ENCODE data around the gene CHGA.

CHGA gene

DNA sequence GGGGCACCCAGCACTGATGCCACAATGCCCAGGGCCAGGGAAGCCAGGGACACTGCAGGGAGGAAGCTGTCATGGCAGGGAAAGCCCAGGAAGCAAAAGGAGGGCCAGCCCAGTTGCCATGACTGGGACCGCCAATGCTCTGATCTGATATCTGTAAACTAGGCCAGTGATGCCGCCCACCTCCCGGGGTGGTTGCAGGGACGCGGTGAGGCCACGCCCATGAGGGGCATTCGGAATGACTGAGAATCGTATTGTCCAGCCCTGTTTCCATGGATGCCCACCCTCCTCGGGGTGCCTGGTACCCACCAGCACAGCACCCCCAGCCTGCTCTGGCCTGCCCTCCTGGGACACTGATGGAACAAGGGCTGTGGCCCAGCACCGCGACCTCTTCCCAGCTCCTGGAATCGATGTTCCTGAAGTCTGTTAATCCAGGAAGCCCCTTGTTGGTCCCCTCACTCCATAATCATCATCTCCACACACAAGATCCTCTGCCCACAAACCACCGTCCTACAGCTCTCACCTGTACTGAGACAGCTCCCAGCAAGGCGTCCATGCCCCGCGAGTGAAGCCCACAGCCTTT, 48.7 kb downstream of the CHGA start:
- Histone ChIP-seq H3K27ac (no peak overlapping the region), H3K9me3 (no peaks in the 10 kb centered on the region), H3K4me3 (ENCODE audit: low read depth in 1 of 2, low read length in 1 of 2) (no peak overlapping the region), H3K36me3 (peaks cover 22% of the 10 kb centered on the region), H3K4me1 (ENCODE audit: control insufficient read depth in 1 of 2, insufficient read depth in 1 of 2, low read depth in 1 of 2, low read length in 1 of 2) (no peaks in the 10 kb centered on the region), H3K27me3 (no peaks in the 10 kb centered on the region)
- TF ChIP-seq, protein P1, sequence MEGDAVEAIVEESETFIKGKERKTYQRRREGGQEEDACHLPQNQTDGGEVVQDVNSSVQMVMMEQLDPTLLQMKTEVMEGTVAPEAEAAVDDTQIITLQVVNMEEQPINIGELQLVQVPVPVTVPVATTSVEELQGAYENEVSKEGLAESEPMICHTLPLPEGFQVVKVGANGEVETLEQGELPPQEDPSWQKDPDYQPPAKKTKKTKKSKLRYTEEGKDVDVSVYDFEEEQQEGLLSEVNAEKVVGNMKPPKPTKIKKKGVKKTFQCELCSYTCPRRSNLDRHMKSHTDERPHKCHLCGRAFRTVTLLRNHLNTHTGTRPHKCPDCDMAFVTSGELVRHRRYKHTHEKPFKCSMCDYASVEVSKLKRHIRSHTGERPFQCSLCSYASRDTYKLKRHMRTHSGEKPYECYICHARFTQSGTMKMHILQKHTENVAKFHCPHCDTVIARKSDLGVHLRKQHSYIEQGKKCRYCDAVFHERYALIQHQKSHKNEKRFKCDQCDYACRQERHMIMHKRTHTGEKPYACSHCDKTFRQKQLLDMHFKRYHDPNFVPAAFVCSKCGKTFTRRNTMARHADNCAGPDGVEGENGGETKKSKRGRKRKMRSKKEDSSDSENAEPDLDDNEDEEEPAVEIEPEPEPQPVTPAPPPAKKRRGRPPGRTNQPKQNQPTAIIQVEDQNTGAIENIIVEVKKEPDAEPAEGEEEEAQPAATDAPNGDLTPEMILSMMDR (IDR thresholded peaks at IDR 0.05), result no peak

DNA sequence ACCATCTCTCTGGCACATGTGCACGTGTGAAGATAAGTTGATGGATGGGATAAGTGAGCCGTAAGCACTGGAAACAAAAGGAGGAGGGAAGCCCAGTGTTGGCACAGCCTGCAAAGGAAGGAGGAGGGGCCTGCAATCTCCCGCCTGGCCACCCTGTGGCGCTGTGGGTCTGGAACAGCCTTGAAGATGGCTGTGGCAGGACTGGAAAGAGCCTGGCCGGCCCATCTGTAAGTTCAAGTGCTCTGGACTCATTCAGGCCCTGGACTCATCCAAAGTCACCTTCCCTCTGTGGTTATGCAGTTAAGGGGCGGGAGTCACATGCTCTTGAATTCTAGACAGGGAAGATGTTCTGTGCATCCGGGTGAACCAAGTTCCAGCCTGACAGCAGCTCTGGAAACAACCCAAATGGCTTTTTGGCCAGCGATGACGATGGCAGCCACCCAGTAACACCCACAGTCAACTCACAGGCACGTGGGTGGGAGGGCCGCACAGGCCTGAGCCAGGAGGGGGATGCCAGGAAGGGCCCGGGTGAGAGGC, 50.4 kb downstream of the CHGA start:
- Histone ChIP-seq H3K4me1 (ENCODE audit: control insufficient read depth in 1 of 2, insufficient read depth in 1 of 2, low read depth in 1 of 2, low read length in 1 of 2) (no peaks in the 10 kb centered on the region), H3K36me3 (peaks cover 30% of the 10 kb centered on the region), H3K27me3 (no peaks in the 10 kb centered on the region), H3K4me3 (ENCODE audit: low read depth in 1 of 2, low read length in 1 of 2) (no peak overlapping the region), H3K9me3 (no peaks in the 10 kb centered on the region), H3K27ac (no peak overlapping the region)
- TF ChIP-seq, protein P1 (IDR thresholded peaks at IDR 0.05), result peak; percentile 55

DNA sequence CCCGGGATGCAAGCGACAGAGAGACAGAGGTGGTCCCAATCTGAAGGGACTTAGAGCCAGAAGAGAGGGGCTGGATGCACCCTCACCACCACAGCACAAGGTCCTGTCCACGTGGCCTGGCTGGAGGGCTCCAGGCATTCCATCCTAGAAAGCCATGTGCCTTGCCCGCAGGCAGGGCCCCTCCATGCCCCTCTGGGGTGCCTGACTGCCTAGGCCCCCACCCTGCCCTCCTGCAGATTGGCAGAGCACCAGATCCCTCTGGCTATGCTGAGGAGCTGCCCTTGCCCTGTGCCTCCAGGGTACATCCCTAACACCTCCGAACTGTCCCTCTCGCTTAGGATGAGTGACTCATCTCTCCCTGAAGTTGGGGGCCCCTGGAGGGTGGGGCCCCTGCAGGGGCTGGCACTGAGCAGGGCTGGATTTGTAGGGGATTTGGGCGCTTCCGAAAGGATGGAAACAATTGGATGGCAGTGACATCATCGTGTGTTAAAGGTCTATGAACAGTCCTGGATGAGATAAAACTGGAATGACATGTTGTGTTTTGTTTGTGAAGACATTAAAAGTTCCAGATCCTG, 50.9 kb downstream of the CHGA start:
- Histone ChIP-seq H3K4me3 (ENCODE audit: low read depth in 1 of 2, low read length in 1 of 2) (no peak overlapping the region), H3K27ac (no peak overlapping the region), H3K4me1 (ENCODE audit: control insufficient read depth in 1 of 2, insufficient read depth in 1 of 2, low read depth in 1 of 2, low read length in 1 of 2) (no peaks in the 10 kb centered on the region), H3K9me3 (no peaks in the 10 kb centered on the region), H3K36me3 (peaks cover 30% of the 10 kb centered on the region), H3K27me3 (no peaks in the 10 kb centered on the region)
- TF ChIP-seq, protein P1 (IDR thresholded peaks at IDR 0.05), result no peak

DNA sequence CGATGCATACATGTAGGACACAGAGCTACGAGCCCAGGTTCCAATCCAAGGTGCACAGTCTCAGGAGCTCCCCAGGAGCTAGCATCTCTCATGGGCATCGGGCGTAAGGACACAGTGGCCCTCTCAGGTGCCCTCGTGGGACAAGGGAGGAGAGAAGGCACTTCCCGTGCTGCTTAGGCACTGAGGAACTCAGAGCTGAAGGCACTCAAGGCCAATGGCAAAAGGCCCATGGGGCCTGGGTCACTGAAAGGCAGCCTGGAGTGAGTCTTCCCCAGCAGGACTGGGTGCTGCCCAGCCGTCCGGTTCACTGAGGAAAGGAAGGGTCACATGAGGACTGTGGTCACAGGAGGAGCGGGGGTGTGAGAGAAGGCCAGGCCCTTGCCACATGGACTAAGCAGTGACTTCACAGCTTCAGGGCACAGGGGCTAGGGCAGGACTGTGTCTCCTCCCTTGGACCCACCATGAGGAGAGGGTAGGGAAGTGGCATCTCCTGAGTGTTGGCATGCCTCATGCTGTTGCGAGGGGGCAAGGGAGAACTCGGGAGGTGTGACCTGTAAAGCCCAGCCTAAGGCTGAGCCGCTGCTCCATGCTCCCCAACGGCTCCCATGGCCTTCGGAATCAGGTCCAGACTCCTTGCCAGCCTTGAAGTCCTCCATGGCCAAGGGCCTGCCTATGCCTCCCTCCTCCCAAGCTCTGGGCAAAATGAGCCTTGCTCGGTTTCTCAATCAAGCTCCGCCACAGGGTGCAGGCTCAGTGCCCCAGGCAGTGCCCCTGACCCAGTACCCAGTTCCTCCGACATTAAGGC, 51.8 kb downstream of the CHGA start:
- Histone ChIP-seq H3K27ac (no peak overlapping the region), H3K9me3 (no peaks in the 10 kb centered on the region), H3K36me3 (peaks cover 30% of the 10 kb centered on the region), H3K4me3 (ENCODE audit: low read depth in 1 of 2, low read length in 1 of 2) (no peak overlapping the region), H3K27me3 (no peaks in the 10 kb centered on the region), H3K4me1 (ENCODE audit: control insufficient read depth in 1 of 2, insufficient read depth in 1 of 2, low read depth in 1 of 2, low read length in 1 of 2) (no peaks in the 10 kb centered on the region)
- TF ChIP-seq, protein P1 (IDR thresholded peaks at IDR 0.05), result no peak

DNA sequence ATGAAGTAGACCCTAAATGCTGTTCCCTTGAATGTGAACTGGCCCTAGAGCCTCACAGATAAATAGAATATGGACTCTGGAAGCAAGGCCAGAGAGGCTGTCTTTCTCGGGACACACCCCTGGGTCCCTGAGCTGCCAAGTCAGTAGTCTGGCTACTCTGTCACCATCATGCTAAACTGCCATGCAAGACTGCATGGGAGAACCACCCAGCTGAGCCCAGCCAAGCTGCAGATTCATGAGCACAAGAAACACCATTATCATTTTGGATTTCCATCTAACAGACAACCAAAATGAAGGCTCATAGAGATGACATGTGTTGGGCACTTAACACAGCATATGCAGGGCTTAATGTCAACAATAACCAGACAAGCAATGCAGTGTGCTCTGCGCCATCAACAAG, 53.3 kb downstream of the CHGA start:
- Histone ChIP-seq H3K27ac (no peak overlapping the region), H3K9me3 (no peaks in the 10 kb centered on the region)
- TF ChIP-seq, protein P1 (IDR thresholded peaks at IDR 0.05), result no peak

More for the DNA sequence above, 53.3 kb downstream of the CHGA start:
- Histone ChIP-seq H3K4me3 (ENCODE audit: low read depth in 1 of 2, low read length in 1 of 2) (no peak overlapping the region), H3K36me3 (peaks cover 30% of the 10 kb centered on the region), H3K27me3 (no peaks in the 10 kb centered on the region), H3K4me1 (ENCODE audit: control insufficient read depth in 1 of 2, insufficient read depth in 1 of 2, low read depth in 1 of 2, low read length in 1 of 2) (no peaks in the 10 kb centered on the region)

Measured in neutrophil (primary cell).